Testis (tissue), 2 donors: ENCODE data around the gene GRAMD1B.

Experiments used
- POLR2A ChIP-seq: fragments of 450-650 bp; IDR thresholded peaks from one replicate; pipeline ENCODE4 v1.6.1; 2017; ENCODE audit warnings: antibody characterized with exemption, mild to moderate bottlenecking, moderate library complexity
- TF ChIP-seq, protein P1 (sequence below), 3 experiments: fragments of 450-650 bp in 2 of 3; fragments of 200-600 bp in 1 of 3; sonication (generic) in 1 of 3; IDR thresholded peaks; one replicate each; pipeline ENCODE4 v1.5.1; 2016 to 2019; ENCODE audit warnings: antibody characterized with exemption in 3 of 3, mild to moderate bottlenecking in 2 of 3, moderate library complexity in 1 of 3

DNA sequence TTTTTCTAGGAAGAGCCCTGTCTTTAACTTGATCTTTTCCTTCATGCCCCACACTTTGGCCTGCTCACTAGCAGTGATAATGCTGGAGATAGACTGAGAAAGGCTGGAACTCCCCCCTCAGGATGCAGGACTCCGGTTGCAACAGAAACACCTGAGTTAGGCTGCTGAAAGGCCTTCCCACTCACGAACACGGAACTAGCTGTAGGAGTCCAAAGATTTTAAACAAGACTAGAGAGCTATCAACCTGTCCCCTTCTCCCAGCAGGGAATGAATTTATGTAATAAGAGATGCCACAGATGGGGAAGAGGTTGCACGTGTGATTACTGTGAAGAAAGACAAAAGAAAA, 211.4 kb downstream of the GRAMD1B start:
- no peak for TF ChIP-seq POLR2A
- TF ChIP-seq, protein P1, sequence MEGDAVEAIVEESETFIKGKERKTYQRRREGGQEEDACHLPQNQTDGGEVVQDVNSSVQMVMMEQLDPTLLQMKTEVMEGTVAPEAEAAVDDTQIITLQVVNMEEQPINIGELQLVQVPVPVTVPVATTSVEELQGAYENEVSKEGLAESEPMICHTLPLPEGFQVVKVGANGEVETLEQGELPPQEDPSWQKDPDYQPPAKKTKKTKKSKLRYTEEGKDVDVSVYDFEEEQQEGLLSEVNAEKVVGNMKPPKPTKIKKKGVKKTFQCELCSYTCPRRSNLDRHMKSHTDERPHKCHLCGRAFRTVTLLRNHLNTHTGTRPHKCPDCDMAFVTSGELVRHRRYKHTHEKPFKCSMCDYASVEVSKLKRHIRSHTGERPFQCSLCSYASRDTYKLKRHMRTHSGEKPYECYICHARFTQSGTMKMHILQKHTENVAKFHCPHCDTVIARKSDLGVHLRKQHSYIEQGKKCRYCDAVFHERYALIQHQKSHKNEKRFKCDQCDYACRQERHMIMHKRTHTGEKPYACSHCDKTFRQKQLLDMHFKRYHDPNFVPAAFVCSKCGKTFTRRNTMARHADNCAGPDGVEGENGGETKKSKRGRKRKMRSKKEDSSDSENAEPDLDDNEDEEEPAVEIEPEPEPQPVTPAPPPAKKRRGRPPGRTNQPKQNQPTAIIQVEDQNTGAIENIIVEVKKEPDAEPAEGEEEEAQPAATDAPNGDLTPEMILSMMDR (IDR thresholded peaks at IDR 0.05): no peak
